ENCODE results near the gene LRRFIP1. TPM values are rescaled to one million over a fixed set of nuclear protein-coding genes. Genes with fewer than 3 reads are reported as not detected.
"Not testable (repeated sequence)": the region's sequence is repeated elsewhere in the genome, so short reads cannot be mapped to it uniquely, and the experiment has no call there.

Gene LRRFIP1
- total and polyA plus RNA-seq, 4 experiments from 2014 or later: 88.0 to 198 (median 117) TPM

GRCh38 chr2:237604391-237604790 is 23.0 kb upstream of the LRRFIP1 start:
- no peak for DNase-seq
- Histone ChIP-seq H3K27me3 (ENCODE audit: insufficient read depth, low read length) (no peaks in the 10 kb centered on the region), H3K9me3 (ENCODE audit: control insufficient read depth in 1 of 2, low read length in 2 of 2) (no peaks in the 10 kb centered on the region), H3K27ac (ENCODE audit: low read depth, low read length) (no peak overlapping the region), H3K4me3 (ENCODE audit: low read length in 2 of 2) (no peak overlapping the region), H3K4me1 (ENCODE audit: insufficient read depth, low read length) (peaks cover 21% of the 10 kb centered on the region), H3K36me3 (ENCODE audit: insufficient read depth, low read length) (no peaks in the 10 kb centered on the region)
- no peaks in the 10 kb centered on the region for H3K36me3 Mint-ChIP-seq
- intact Hi-C loops (cut with micrococcal nuclease): no loop called here
- H3K4me3 Mint-ChIP-seq: peak overlapping the region in 2 of 8 donors; percentile 44 to 79
- H3K9me3 Mint-ChIP-seq: no peaks in the 10 kb centered on the region
- ChIA-PET POLR2A (ENCODE audit: partially characterized antibody) (interaction anchor here (0.6 to 3.4 kb wide), 8 partner anchors 9 to 1120 kb away, joined by 3 to 17 read pairs (median 4); no protein-coding TSS in a partner anchor), CTCF (ENCODE audit: partially characterized antibody) (interaction anchor here (0.7 to 4.2 kb wide), 3 partner anchors 33 to 141 kb away, joined by 3 to 22 read pairs (median 8); no protein-coding TSS in a partner anchor)
- H3K27me3 Mint-ChIP-seq: no peaks in the 10 kb centered on the region
- peak overlapping the region; percentile 76 to 99 (median 96) for H3K27ac Mint-ChIP-seq
- H3K4me1 Mint-ChIP-seq: peaks cover 17 to 33% (median 23%) of the 10 kb centered on the region in 4 donors

- DNase-seq: no peak
- intact Hi-C loops (cut with micrococcal nuclease): no loop called here
- H3K9me3 ChIP-seq (ENCODE audit: control insufficient read depth in 1 of 2, low read length in 2 of 2): no peaks in the 10 kb centered on the region
- peak overlapping the region in 6 of 7 donors; percentile 86 to 98 (median 91) for H3K27ac Mint-ChIP-seq
- H3K4me3 ChIP-seq (ENCODE audit: low read length in 2 of 2): no peak overlapping the region
- peaks cover 17 to 33% (median 23%) of the 10 kb centered on the region in 4 donors for H3K4me1 Mint-ChIP-seq
- POLR2A ChIA-PET (ENCODE audit: partially characterized antibody): no interaction called here
- CTCF ChIA-PET (ENCODE audit: partially characterized antibody): interaction anchor here (1.1 to 4.2 kb wide), 3 partner anchors 33 to 140 kb away, joined by 3 to 22 read pairs (median 8); no protein-coding TSS in a partner anchor
- H3K27me3 ChIP-seq (ENCODE audit: insufficient read depth, low read length): no peaks in the 10 kb centered on the region
- H3K36me3 Mint-ChIP-seq: no peaks in the 10 kb centered on the region
- no peaks in the 10 kb centered on the region for H3K27me3 Mint-ChIP-seq
- H3K4me3 Mint-ChIP-seq: peak overlapping the region in 1 of 8 donors; percentile 40
- peaks cover 21% of the 10 kb centered on the region for H3K4me1 ChIP-seq (ENCODE audit: insufficient read depth, low read length)
- H3K36me3 ChIP-seq (ENCODE audit: insufficient read depth, low read length): no peaks in the 10 kb centered on the region
- no peaks in the 10 kb centered on the region for H3K9me3 Mint-ChIP-seq
- H3K27ac ChIP-seq (ENCODE audit: low read depth, low read length): no peak overlapping the region
Measured at GRCh38 chr2:237604960-237605359, 22.4 kb upstream of the LRRFIP1 start.

GRCh38 chr2:237606522-237606921 is 20.9 kb upstream of the LRRFIP1 start:
- H3K4me3 Mint-ChIP-seq; H3K36me3 ChIP-seq (ENCODE audit: insufficient read depth, low read length); DNase-seq; H3K36me3 Mint-ChIP-seq; H3K27me3 ChIP-seq (ENCODE audit: insufficient read depth, low read length); H3K9me3 ChIP-seq (ENCODE audit: control insufficient read depth in 1 of 2, low read length in 2 of 2); intact Hi-C loops (cut with micrococcal nuclease); CTCF ChIA-PET (ENCODE audit: partially characterized antibody); H3K4me3 ChIP-seq (ENCODE audit: low read length in 2 of 2); H3K27ac ChIP-seq (ENCODE audit: low read depth, low read length); H3K9me3 Mint-ChIP-seq; POLR2A ChIA-PET (ENCODE audit: partially characterized antibody); H3K27me3 Mint-ChIP-seq: not testable (repeated sequence)
- H3K4me1 ChIP-seq (ENCODE audit: insufficient read depth, low read length): peaks cover 21% of the 10 kb centered on the region
- Mint-ChIP-seq H3K4me1 (peaks cover 17 to 33% (median 23%) of the 10 kb centered on the region in 4 donors), H3K27ac (peak overlapping the region in 4 of 7 donors; percentile 44 to 90 (median 77))

- Mint-ChIP-seq H3K27me3 (no peaks in the 10 kb centered on the region), H3K4me1 (peaks cover 15 to 37% (median 18%) of the 10 kb centered on the region in 4 donors), H3K4me3 (no peak overlapping the region), H3K9me3 (no peaks in the 10 kb centered on the region), H3K27ac (peak overlapping the region in 1 of 7 donors; percentile 7), H3K36me3 (no peaks in the 10 kb centered on the region)
- no peaks in the 10 kb centered on the region for H3K27me3 ChIP-seq (ENCODE audit: insufficient read depth, low read length)
- peaks cover 22% of the 10 kb centered on the region for H3K4me1 ChIP-seq (ENCODE audit: insufficient read depth, low read length)
- no peak overlapping the region for H3K27ac ChIP-seq (ENCODE audit: low read depth, low read length)
- ChIA-PET CTCF (ENCODE audit: partially characterized antibody) (no interaction called here), POLR2A (ENCODE audit: partially characterized antibody) (interaction anchor here (1.1 kb wide), 1 partner anchor 9 kb away, joined by 3 read pairs; no protein-coding TSS in a partner anchor)
- H3K9me3 ChIP-seq (ENCODE audit: control insufficient read depth in 1 of 2, low read length in 2 of 2): no peaks in the 10 kb centered on the region
- H3K4me3 ChIP-seq (ENCODE audit: low read length in 2 of 2): no peak overlapping the region
- no peaks in the 10 kb centered on the region for H3K36me3 ChIP-seq (ENCODE audit: insufficient read depth, low read length)
- DNase-seq: no peak
- intact Hi-C loops (cut with micrococcal nuclease): no loop called here
Measured at GRCh38 chr2:237612527-237613357, 14.6 kb upstream of the LRRFIP1 start.

- H3K27me3 Mint-ChIP-seq: no peaks in the 10 kb centered on the region
- peaks cover 15 to 38% (median 18%) of the 10 kb centered on the region in 4 donors for H3K4me1 Mint-ChIP-seq
- no peak for DNase-seq
- no peaks in the 10 kb centered on the region for H3K9me3 Mint-ChIP-seq
- ChIA-PET CTCF (ENCODE audit: partially characterized antibody) (no interaction called here), POLR2A (ENCODE audit: partially characterized antibody) (interaction anchor here (1.1 kb wide), 1 partner anchor 9 kb away, joined by 3 read pairs; no protein-coding TSS in a partner anchor)
- no peaks in the 10 kb centered on the region for H3K9me3 ChIP-seq (ENCODE audit: control insufficient read depth in 1 of 2, low read length in 2 of 2)
- H3K36me3 Mint-ChIP-seq: no peaks in the 10 kb centered on the region
- no peak overlapping the region for H3K27ac Mint-ChIP-seq
- H3K27me3 ChIP-seq (ENCODE audit: insufficient read depth, low read length): no peaks in the 10 kb centered on the region
- H3K36me3 ChIP-seq (ENCODE audit: insufficient read depth, low read length): no peaks in the 10 kb centered on the region
- H3K27ac ChIP-seq (ENCODE audit: low read depth, low read length): no peak overlapping the region
- peaks cover 23% of the 10 kb centered on the region for H3K4me1 ChIP-seq (ENCODE audit: insufficient read depth, low read length)
- intact Hi-C loops (cut with micrococcal nuclease): no loop called here
- H3K4me3 Mint-ChIP-seq: no peak overlapping the region
- no peak overlapping the region for H3K4me3 ChIP-seq (ENCODE audit: low read length in 2 of 2)
Measured at GRCh38 chr2:237613679-237614078, 13.7 kb upstream of the LRRFIP1 start.

- H3K36me3 ChIP-seq (ENCODE audit: insufficient read depth, low read length): no peaks in the 10 kb centered on the region
- POLR2A ChIA-PET (ENCODE audit: partially characterized antibody): no interaction called here
- H3K9me3 Mint-ChIP-seq: no peaks in the 10 kb centered on the region
- DNase-seq: no peak
- no peak overlapping the region for H3K4me3 ChIP-seq (ENCODE audit: low read length in 2 of 2)
- no peaks in the 10 kb centered on the region for H3K36me3 Mint-ChIP-seq
- no peak overlapping the region for H3K4me3 Mint-ChIP-seq
- no peaks in the 10 kb centered on the region for H3K9me3 ChIP-seq (ENCODE audit: control insufficient read depth in 1 of 2, low read length in 2 of 2)
- H3K4me1 ChIP-seq (ENCODE audit: insufficient read depth, low read length): peaks cover 23% of the 10 kb centered on the region
- H3K27me3 ChIP-seq (ENCODE audit: insufficient read depth, low read length): no peaks in the 10 kb centered on the region
- intact Hi-C loops (cut with micrococcal nuclease): no loop called here
- H3K4me1 Mint-ChIP-seq: peaks cover 15 to 38% (median 18%) of the 10 kb centered on the region in 4 donors
- no peak overlapping the region for H3K27ac ChIP-seq (ENCODE audit: low read depth, low read length)
- CTCF ChIA-PET (ENCODE audit: partially characterized antibody): no interaction called here
- H3K27ac Mint-ChIP-seq: no peak overlapping the region
- no peaks in the 10 kb centered on the region for H3K27me3 Mint-ChIP-seq
Measured at GRCh38 chr2:237614151-237614720, 13.2 kb upstream of the LRRFIP1 start.

GRCh38 chr2:237615631-237616249 is 11.6 kb upstream of the LRRFIP1 start:
- no peaks in the 10 kb centered on the region for H3K9me3 Mint-ChIP-seq
- H3K4me1 Mint-ChIP-seq: peaks cover 15 to 38% (median 18%) of the 10 kb centered on the region in 4 donors
- DNase-seq: no peak
- Histone ChIP-seq H3K4me1 (ENCODE audit: insufficient read depth, low read length) (peaks cover 23% of the 10 kb centered on the region), H3K27ac (ENCODE audit: low read depth, low read length) (no peak overlapping the region), H3K4me3 (ENCODE audit: low read length in 2 of 2) (no peak overlapping the region), H3K27me3 (ENCODE audit: insufficient read depth, low read length) (no peaks in the 10 kb centered on the region), H3K9me3 (ENCODE audit: control insufficient read depth in 1 of 2, low read length in 2 of 2) (no peaks in the 10 kb centered on the region), H3K36me3 (ENCODE audit: insufficient read depth, low read length) (no peaks in the 10 kb centered on the region)
- peak overlapping the region in 4 of 7 donors; percentile 8 to 91 (median 43) for H3K27ac Mint-ChIP-seq
- no peaks in the 10 kb centered on the region for H3K27me3 Mint-ChIP-seq
- no peaks in the 10 kb centered on the region for H3K36me3 Mint-ChIP-seq
- intact Hi-C loops (cut with micrococcal nuclease): no loop called here
- H3K4me3 Mint-ChIP-seq: no peak overlapping the region
- ChIA-PET CTCF (ENCODE audit: partially characterized antibody) (interaction anchor here (0.5 kb wide), 1 partner anchor 647 kb away, joined by 3 read pairs; no protein-coding TSS in a partner anchor), POLR2A (ENCODE audit: partially characterized antibody) (interaction anchor here (1.5 kb wide), 1 partner anchor 12 kb away, joined by 4 read pairs; no protein-coding TSS in a partner anchor)

Data from CD4-positive, alpha-beta memory T cell (primary cell).